CD4-positive, alpha-beta T cell treated with Interleukin-4 for 4 hours (primary cell): ENCODE data around the gene SLC43A3.
"Not testable (repeated sequence)": the region's sequence is repeated elsewhere in the genome, so short reads cannot be mapped to it uniquely, and the experiment has no call there.

Source experiments
- DNase-seq: peaks from one replicate; pipeline ENCODE4 v3.0.0-alpha.2; 2020

Gene SLC43A3

GRCh38 chr11:57376095-57377090 is 50.5 kb downstream of the SLC43A3 start:
- DNase-seq: no peak

- DNase-seq: no peak
These were observed 51.4 kb downstream of the SLC43A3 start for GRCh38 chr11:57375490-57375889.

GRCh38 chr11:57374966-57375365 is 52.0 kb downstream of the SLC43A3 start:
- DNase-seq: no peak

GRCh38 chr11:57373146-57373545 is 53.8 kb downstream of the SLC43A3 start:
- DNase-seq: no peak

- no peak for DNase-seq
These were observed 56.0 kb downstream of the SLC43A3 start for GRCh38 chr11:57370941-57371340.

GRCh38 chr11:57370251-57370650 is 56.7 kb downstream of the SLC43A3 start:
- no peak for DNase-seq

- no peak for DNase-seq
These were observed 58.1 kb downstream of the SLC43A3 start for GRCh38 chr11:57368845-57369232.

GRCh38 chr11:57368106-57368844 is 58.6 kb downstream of the SLC43A3 start:
- no peak for DNase-seq

GRCh38 chr11:57364851-57365660 is 61.9 kb downstream of the SLC43A3 start:
- DNase-seq: no peak

- no peak for DNase-seq
These were observed 63.5 kb downstream of the SLC43A3 start for GRCh38 chr11:57363131-57364080.

GRCh38 chr11:57361926-57362325 is 65.0 kb downstream of the SLC43A3 start:
- no peak for DNase-seq

- not testable (repeated sequence) for DNase-seq
These were observed 65.5 kb downstream of the SLC43A3 start for GRCh38 chr11:57361420-57361819.

- no peak for DNase-seq
These were observed 65.9 kb downstream of the SLC43A3 start for GRCh38 chr11:57360991-57361390.

- no peak for DNase-seq
These were observed 66.8 kb downstream of the SLC43A3 start for GRCh38 chr11:57359896-57360690.

GRCh38 chr11:57359396-57359795 is 67.5 kb downstream of the SLC43A3 start:
- no peak for DNase-seq

GRCh38 chr11:57358991-57359390 is 67.9 kb downstream of the SLC43A3 start:
- no peak for DNase-seq

GRCh38 chr11:57358543-57358961 is 68.4 kb downstream of the SLC43A3 start:
- DNase-seq: no peak

- no peak for DNase-seq
These were observed 69.1 kb downstream of the SLC43A3 start for GRCh38 chr11:57357856-57358255.

GRCh38 chr11:57357310-57357709 is 69.6 kb downstream of the SLC43A3 start:
- no peak for DNase-seq
